HEK293T (cell line): ENCODE results near the gene TAP2.

Experiments
- ARNT ChIP-seq: fragments of 450-650 bp; IDR thresholded peaks from 2 replicates; pipeline ENCODE4 v1.6.1; 2017; ENCODE audit warnings: mild to moderate bottlenecking
- CTBP1 ChIP-seq: fragments of 450-650 bp; IDR thresholded peaks from 2 replicates; pipeline ENCODE4 v1.6.1; 2016; ENCODE audit warnings: borderline replicate concordance
- FOXA1 ChIP-seq: fragments of 450-650 bp; IDR thresholded peaks from 2 replicates; pipeline ENCODE4 v1.6.1; 2016; ENCODE audit warnings: mild to moderate bottlenecking
- FOXM1 ChIP-seq: fragments of 450-650 bp; IDR thresholded peaks from 2 replicates; pipeline ENCODE4 v1.6.1; 2017; ENCODE audit warnings: mild to moderate bottlenecking, borderline replicate concordance
- L3MBTL2 ChIP-seq: fragments of 450-650 bp; conservative IDR thresholded peaks from 2 replicates; pipeline ENCODE4 v1.6.1; 2016; ENCODE audit warnings: mild to moderate bottlenecking
- NFRKB ChIP-seq: fragments of 450-650 bp; IDR thresholded peaks from 2 replicates; pipeline ENCODE4 v1.6.1; 2016; ENCODE audit warnings: mild to moderate bottlenecking, moderate library complexity
- SP1 ChIP-seq: fragments of 450-650 bp; IDR thresholded peaks from 2 replicates; pipeline ENCODE4 v1.6.1; 2017
- SUZ12 ChIP-seq: fragments of 450-650 bp; IDR thresholded peaks from 2 replicates; pipeline ENCODE4 v1.6.1; 2016; ENCODE audit warnings: mild to moderate bottlenecking
- TARDBP ChIP-seq: fragments of 450-650 bp; IDR thresholded peaks from 2 replicates; pipeline ENCODE4 v1.6.1; 2016
- ZNF384 ChIP-seq: fragments of 450-650 bp; IDR thresholded peaks from 2 replicates; pipeline ENCODE4 v1.6.1; 2016
- TF ChIP-seq, protein P1 (sequence below): fragments of 450-650 bp; IDR thresholded peaks from 2 replicates; pipeline ENCODE4 v1.6.1; 2016

- no peak for TF ChIP-seq L3MBTL2
- no peak for TF ChIP-seq TARDBP
- TF ChIP-seq SUZ12, result no peak
- no peak for TF ChIP-seq ARNT
- no peak for TF ChIP-seq FOXA1
- TF ChIP-seq, protein P1, sequence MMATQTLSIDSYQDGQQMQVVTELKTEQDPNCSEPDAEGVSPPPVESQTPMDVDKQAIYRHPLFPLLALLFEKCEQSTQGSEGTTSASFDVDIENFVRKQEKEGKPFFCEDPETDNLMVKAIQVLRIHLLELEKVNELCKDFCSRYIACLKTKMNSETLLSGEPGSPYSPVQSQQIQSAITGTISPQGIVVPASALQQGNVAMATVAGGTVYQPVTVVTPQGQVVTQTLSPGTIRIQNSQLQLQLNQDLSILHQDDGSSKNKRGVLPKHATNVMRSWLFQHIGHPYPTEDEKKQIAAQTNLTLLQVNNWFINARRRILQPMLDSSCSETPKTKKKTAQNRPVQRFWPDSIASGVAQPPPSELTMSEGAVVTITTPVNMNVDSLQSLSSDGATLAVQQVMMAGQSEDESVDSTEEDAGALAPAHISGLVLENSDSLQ, result no peak
- TF ChIP-seq CTBP1, result no peak
- no peak for TF ChIP-seq FOXM1
- TF ChIP-seq SP1, result no peak
- TF ChIP-seq NFRKB, result no peak
- TF ChIP-seq ZNF384, result no peak
Observed at GRCh38 chr6:32807020-32807580, 31.4 kb downstream of the TAP2 start.
